Measurements from ENCODE around the gene RELN. TPM values are rescaled to one million over a fixed set of nuclear protein-coding genes. Genes with fewer than 3 reads are reported as not detected.
A peak's percentile ranks its signal among the peaks of the same experiment; 100 is the strongest.

Gene RELN
- total and polyA plus RNA-seq, 2 of the 13 experiments (the other 11 are each of a cell fraction or from before 2014, with no cell fraction given), result 315 to 332 TPM

GRCh38 chr7:103660455-103661371 lies 328.7 kb downstream of the RELN start (continued):
- TF ChIP-seq ZNF782 (CRISPR knock-in tag; IDR thresholded peaks at IDR 0.05; ENCODE audit: borderline replicate concordance), result no peak
- no peak for TF ChIP-seq ATF6 (CRISPR knock-in tag; conservative IDR thresholded peaks at IDR 0.05)
- TF ChIP-seq HOMEZ (CRISPR knock-in tag; IDR thresholded peaks at IDR 0.05; ENCODE audit: low read depth), result peak; percentile 99
- TF ChIP-seq NFE2L1 (CRISPR knock-in tag; IDR thresholded peaks at IDR 0.05; ENCODE audit: borderline replicate concordance), result no peak
- TF ChIP-seq EHMT2 (IDR thresholded peaks at IDR 0.05; ENCODE audit: borderline replicate concordance, low read depth, low read length), result peak; percentile 97
- no peak for TF ChIP-seq ZNF501 (CRISPR knock-in tag; IDR thresholded peaks at IDR 0.05)
- TF ChIP-seq FOXA1 (IDR thresholded peaks at IDR 0.05), result peak; percentile 97
- TF ChIP-seq FOXA1 (CRISPR knock-in tag; IDR thresholded peaks at IDR 0.05), result peak; percentile 99
- TF ChIP-seq, protein P1, sequence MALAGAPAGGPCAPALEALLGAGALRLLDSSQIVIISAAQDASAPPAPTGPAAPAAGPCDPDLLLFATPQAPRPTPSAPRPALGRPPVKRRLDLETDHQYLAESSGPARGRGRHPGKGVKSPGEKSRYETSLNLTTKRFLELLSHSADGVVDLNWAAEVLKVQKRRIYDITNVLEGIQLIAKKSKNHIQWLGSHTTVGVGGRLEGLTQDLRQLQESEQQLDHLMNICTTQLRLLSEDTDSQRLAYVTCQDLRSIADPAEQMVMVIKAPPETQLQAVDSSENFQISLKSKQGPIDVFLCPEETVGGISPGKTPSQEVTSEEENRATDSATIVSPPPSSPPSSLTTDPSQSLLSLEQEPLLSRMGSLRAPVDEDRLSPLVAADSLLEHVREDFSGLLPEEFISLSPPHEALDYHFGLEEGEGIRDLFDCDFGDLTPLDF (CRISPR knock-in tag; IDR thresholded peaks at IDR 0.05), result no peak
- TF ChIP-seq THAP7 (CRISPR knock-in tag; IDR thresholded peaks at IDR 0.05), result no peak
- TF ChIP-seq, protein P2, sequence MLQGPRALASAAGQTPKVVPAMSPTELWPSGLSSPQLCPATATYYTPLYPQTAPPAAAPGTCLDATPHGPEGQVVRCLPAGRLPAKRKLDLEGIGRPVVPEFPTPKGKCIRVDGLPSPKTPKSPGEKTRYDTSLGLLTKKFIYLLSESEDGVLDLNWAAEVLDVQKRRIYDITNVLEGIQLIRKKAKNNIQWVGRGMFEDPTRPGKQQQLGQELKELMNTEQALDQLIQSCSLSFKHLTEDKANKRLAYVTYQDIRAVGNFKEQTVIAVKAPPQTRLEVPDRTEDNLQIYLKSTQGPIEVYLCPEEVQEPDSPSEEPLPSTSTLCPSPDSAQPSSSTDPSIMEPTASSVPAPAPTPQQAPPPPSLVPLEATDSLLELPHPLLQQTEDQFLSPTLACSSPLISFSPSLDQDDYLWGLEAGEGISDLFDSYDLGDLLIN (CRISPR knock-in tag; IDR thresholded peaks at IDR 0.05; ENCODE audit: borderline replicate concordance), result no peak
- 0 out of 2 replicates have a peak, but pooled peaks have one; percentile 38 for TF ChIP-seq ZNF564 (CRISPR knock-in tag; IDR thresholded peaks at IDR 0.05)
- TF ChIP-seq, protein P3, sequence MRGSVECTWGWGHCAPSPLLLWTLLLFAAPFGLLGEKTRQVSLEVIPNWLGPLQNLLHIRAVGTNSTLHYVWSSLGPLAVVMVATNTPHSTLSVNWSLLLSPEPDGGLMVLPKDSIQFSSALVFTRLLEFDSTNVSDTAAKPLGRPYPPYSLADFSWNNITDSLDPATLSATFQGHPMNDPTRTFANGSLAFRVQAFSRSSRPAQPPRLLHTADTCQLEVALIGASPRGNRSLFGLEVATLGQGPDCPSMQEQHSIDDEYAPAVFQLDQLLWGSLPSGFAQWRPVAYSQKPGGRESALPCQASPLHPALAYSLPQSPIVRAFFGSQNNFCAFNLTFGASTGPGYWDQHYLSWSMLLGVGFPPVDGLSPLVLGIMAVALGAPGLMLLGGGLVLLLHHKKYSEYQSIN (CRISPR knock-in tag; IDR thresholded peaks at IDR 0.05; ENCODE audit: borderline replicate concordance), result no peak
- no peak for TF ChIP-seq ZNF883 (CRISPR knock-in tag; IDR thresholded peaks at IDR 0.05; ENCODE audit: not compliant biosample characterization)
- TF ChIP-seq ZNF496 (CRISPR knock-in tag; IDR thresholded peaks at IDR 0.05; ENCODE audit: insufficient replicate concordance), result no peak
- TF ChIP-seq ZNF343 (CRISPR knock-in tag; IDR thresholded peaks at IDR 0.05), result peak; percentile 67; the same call in 1 of the 2 replicates
- TF ChIP-seq CCDC6 (CRISPR knock-in tag; IDR thresholded peaks at IDR 0.05), result peak; percentile 81; the same call in 1 of the 2 replicates
- peak; percentile 29 for TF ChIP-seq RBM22 (optimal IDR thresholded peaks at IDR 0.05; ENCODE audit: low read length)
- TF ChIP-seq EP300 (IDR thresholded peaks at IDR 0.05; ENCODE audit: low read depth in 2 of 2, low read length in 2 of 2), result peak; percentile 83 to 99
- TF ChIP-seq EP300 (CRISPR knock-in tag; IDR thresholded peaks at IDR 0.05; ENCODE audit: borderline replicate concordance), result peak; percentile 100
